ENCODE results near the gene SEC24C. TPM values are rescaled to one million over a fixed set of nuclear protein-coding genes. Genes with fewer than 3 reads are reported as not detected.

Gene SEC24C
- polyA plus RNA-seq, 2 of the 4 experiments (the other 2 are of a cell fraction), result 54.3 to 84.7 TPM

DNA sequence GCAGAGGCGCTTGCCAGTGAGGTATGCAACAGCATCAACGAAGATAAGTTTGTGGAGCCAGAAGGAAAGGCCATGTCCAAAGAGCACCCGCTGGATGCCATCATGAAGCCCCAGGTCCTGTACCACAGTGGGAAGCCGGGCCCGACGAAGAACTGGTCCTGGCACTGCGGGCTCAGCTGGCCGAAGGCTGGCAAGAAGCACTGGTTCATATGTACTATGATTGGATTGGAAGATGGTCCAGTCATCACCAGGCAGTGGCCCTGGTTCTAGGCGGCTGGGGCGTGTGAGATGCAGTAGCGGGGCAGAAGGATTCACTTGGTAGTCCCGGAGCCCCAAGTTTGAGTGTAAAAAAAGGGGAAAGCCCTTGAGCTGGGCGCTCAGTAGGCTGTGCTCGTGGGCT is 63.3 kb downstream of the SEC24C start (continued):
- no peak for TF ChIP-seq HOXA7 (CRISPR knock-in tag; IDR thresholded peaks at IDR 0.05)
- no peak for TF ChIP-seq ZC3H11A (IDR thresholded peaks at IDR 0.05)
- TF ChIP-seq PHF8 (IDR thresholded peaks at IDR 0.05; ENCODE audit: borderline replicate concordance, low read depth), result no peak
- TF ChIP-seq HEYL (CRISPR knock-in tag; IDR thresholded peaks at IDR 0.05), result no peak
- TF ChIP-seq, protein P1, sequence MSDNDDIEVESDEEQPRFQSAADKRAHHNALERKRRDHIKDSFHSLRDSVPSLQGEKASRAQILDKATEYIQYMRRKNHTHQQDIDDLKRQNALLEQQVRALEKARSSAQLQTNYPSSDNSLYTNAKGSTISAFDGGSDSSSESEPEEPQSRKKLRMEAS (IDR thresholded peaks at IDR 0.05), result no peak
- TF ChIP-seq BHLHE40 (IDR thresholded peaks at IDR 0.05; ENCODE audit: low read depth, low read length), result no peak
- no peak for TF ChIP-seq CTCF (IDR thresholded peaks at IDR 0.05)
- TF ChIP-seq ZNF302 (CRISPR knock-in tag; IDR thresholded peaks at IDR 0.05), result no peak

DNA sequence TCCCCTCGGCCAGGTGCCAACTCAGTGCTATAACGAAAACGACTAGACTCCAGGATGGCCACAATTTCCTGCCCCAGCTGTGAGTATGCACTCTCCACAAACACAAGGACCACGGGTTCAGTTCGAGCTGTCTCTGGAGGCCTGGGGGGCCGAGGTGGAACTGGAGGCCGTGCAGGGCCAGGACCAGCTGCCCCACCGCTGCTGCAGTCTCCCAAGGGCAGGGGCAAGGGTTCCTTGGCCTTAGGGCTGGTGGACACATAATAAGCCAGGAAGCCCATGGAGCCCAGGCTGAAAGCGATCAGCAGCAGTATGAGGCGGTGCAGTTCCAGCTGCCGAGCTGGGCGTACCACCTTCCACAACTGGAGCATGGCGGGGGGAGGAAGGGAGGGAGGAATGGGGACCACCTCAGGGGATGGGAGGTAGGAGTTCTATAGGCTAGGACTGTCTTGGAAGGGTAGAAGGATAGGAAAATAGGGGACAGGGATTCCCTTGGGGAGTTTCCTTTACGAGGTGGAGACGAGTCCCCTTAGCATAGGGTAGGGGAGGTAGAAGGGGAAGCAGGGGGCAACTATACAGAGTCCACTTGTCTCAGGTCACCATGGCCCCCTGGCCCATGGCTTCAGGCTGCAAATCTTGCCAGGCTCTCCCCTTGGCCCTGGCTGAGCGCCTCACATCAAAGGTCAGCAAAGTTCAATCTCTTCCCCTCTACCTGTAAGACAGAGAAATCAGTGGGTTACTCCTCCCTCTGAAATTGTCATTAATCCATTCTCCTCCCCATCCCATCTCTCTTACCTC is 64.0 kb downstream of the SEC24C start:
- no peaks in the 10 kb centered on the region for H3K9me3 ChIP-seq

More for the DNA sequence above, 64.0 kb downstream of the SEC24C start:
- Histone ChIP-seq H3K4me2 (no peak overlapping the region), H3K27ac (no peak overlapping the region), H3K4me3 (no peak overlapping the region), H3K4me1 (peaks cover 14% of the 10 kb centered on the region; the same call in 2 of the 3 replicates)
- 91% methylated on average over 15 of the region's 16 CpGs for WGBS (ENCODE audit: missing lambda C conversion rate)
- DNase-seq (ENCODE audit: low read depth in 1 of 2, low spot score in 1 of 2), result no peak
- POLR2A ChIA-PET, result interaction anchor here (0.7 kb wide), 1 partner anchor 227 kb away, joined by 3 read pairs; no protein-coding TSS in a partner anchor
- ATAC-seq, result no peak
- CTCF ChIA-PET, result interaction anchor here (0.6 to 1.5 kb wide), 6 partner anchors 9 to 35 kb away, joined by 3 to 5 read pairs (median 5); no protein-coding TSS in a partner anchor
- TF ChIP-seq CTCF (IDR thresholded peaks at IDR 0.05) (no peak), MYC (IDR thresholded peaks at IDR 0.05; ENCODE audit: borderline replicate concordance, low read length) (no peak), CBX8 (IDR thresholded peaks at IDR 0.05) (no peak), ELK1 (IDR thresholded peaks at IDR 0.05; ENCODE audit: low read depth, low read length) (no peak), HES2 (IDR thresholded peaks at IDR 0.05) (no peak), BHLHE40 (IDR thresholded peaks at IDR 0.05; ENCODE audit: low read depth, low read length) (no peak), FOXS1 (CRISPR knock-in tag; IDR thresholded peaks at IDR 0.05) (no peak), MAZ (IDR thresholded peaks at IDR 0.05; ENCODE audit: borderline replicate concordance, low read depth, low read length) (no peak), CEBPB (IDR thresholded peaks at IDR 0.05) (no peak), HOXA7 (CRISPR knock-in tag; IDR thresholded peaks at IDR 0.05) (no peak), CHD4 (IDR thresholded peaks at IDR 0.05; ENCODE audit: borderline replicate concordance) (no peak)
- no peak for FAIRE-seq
